GM12878 (cell line): ENCODE measurements around the gene SF3B6. TPM values are rescaled to one million over a fixed set of nuclear protein-coding genes. Genes with fewer than 3 reads are reported as not detected.

ENCODE experiments used
- CHD2 ChIP-seq: IDR thresholded peaks from 2 replicates; pipeline ENCODE4 v1.6.1; 2011; ENCODE audit warnings: low read depth, low read length, improper control_type of control experiment, borderline replicate concordance
- E2F4 ChIP-seq: IDR thresholded peaks from 2 replicates; pipeline ENCODE4 v1.6.1; 2012; ENCODE audit warnings: low read depth, low read length, improper control_type of control experiment
- EGR1 ChIP-seq, 2 experiments: IDR thresholded peaks; 1 replicate in 1 of 2; 2 replicates in 1 of 2; pipeline ENCODE4 v1.6.1; 2011 to 2012; ENCODE audit warnings: low read depth in 2 of 2, low read length in 2 of 2, borderline replicate concordance in 1 of 2, mild to moderate bottlenecking in 1 of 2, moderate library complexity in 1 of 2
- HDAC2 ChIP-seq: fragments of 200-600 bp; sonication (generic); IDR thresholded peaks from 2 replicates; pipeline ENCODE4 v1.6.1; 2017
- HSF1 ChIP-seq: fragments of 150-350 bp; IDR thresholded peaks from 2 replicates; pipeline ENCODE4 v1.6.1; 2014; ENCODE audit warnings: mild to moderate bottlenecking, low read depth, low read length
- JUNB ChIP-seq: IDR thresholded peaks from 2 replicates; pipeline ENCODE4 v1.6.1; 2016; ENCODE audit warnings: antibody characterized with exemption, mild to moderate bottlenecking
- JUND ChIP-seq: IDR thresholded peaks from 2 replicates; pipeline ENCODE4 v1.6.1; 2012; ENCODE audit warnings: low read depth, mild to moderate bottlenecking, low read length, improper control_type of control experiment, moderate library complexity
- MEF2B ChIP-seq: fragments of 450-650 bp; IDR thresholded peaks from 2 replicates; pipeline ENCODE4 v1.6.1; 2018; ENCODE audit warnings: mild to moderate bottlenecking, moderate library complexity; ENCODE audit not compliant: partially characterized antibody, poor library complexity, severe bottlenecking
- MTA3 ChIP-seq: IDR thresholded peaks from 2 replicates; pipeline ENCODE4 v1.6.1; 2012; ENCODE audit warnings: low read length, inconsistent platforms, borderline replicate concordance
- NR2C2 ChIP-seq: IDR thresholded peaks from 2 replicates; pipeline ENCODE4 v1.6.1; 2011; ENCODE audit warnings: borderline replicate concordance, low read depth; ENCODE audit not compliant: control insufficient read depth, insufficient read length
- PBX3 ChIP-seq: IDR thresholded peaks from 2 replicates; pipeline ENCODE4 v1.6.1; 2011; ENCODE audit warnings: mild to moderate bottlenecking, low read depth, low read length, moderate library complexity; ENCODE audit not compliant: insufficient replicate concordance
- RBBP5 ChIP-seq: fragments of 200-600 bp; sonication (generic); conservative IDR thresholded peaks from 2 replicates; pipeline ENCODE4 v1.6.1; 2016
- RCOR1 ChIP-seq: conservative IDR thresholded peaks from 2 replicates; pipeline ENCODE4 v1.6.1; 2012; ENCODE audit warnings: low read depth, low read length, improper control_type of control experiment
- SREBF2 ChIP-seq: IDR thresholded peaks from 2 replicates; pipeline ENCODE4 v1.6.1; 2012; ENCODE audit warnings: mild to moderate bottlenecking, low read length
- TAF1 ChIP-seq: IDR thresholded peaks from 2 replicates; pipeline ENCODE4 v1.6.1; 2011; ENCODE audit warnings: mild to moderate bottlenecking, low read depth, low read length, borderline replicate concordance
- YY1 ChIP-seq: IDR thresholded peaks from 2 replicates; pipeline ENCODE4 v1.6.1; 2011; ENCODE audit warnings: low read depth, mild to moderate bottlenecking, low read length
- ZBTB11 ChIP-seq: fragments of 450-650 bp; formaldehyde crosslinking; IDR thresholded peaks from 2 replicates; pipeline ENCODE4 v1.5.0; 2022; ENCODE audit warnings: mild to moderate bottlenecking, missing genetic modification characterization
- ZNF207 ChIP-seq: fragments of 450-650 bp; IDR thresholded peaks from 2 replicates; pipeline ENCODE4 v1.6.1; 2014; ENCODE audit warnings: antibody characterized with exemption, mild to moderate bottlenecking, borderline replicate concordance
- polyA plus RNA-seq, 11 experiments: library from polyadenylated mRNA; depleted of rRNA in 4 of 11; unstranded in 6 of 11; stranded (reverse) in 5 of 11; fragments of >200 nt; fragmentation: Nextera tagmentation in 4 of 11; fragmentation: Illumina TruSeq in 1 of 11; extraction: Ambion mirVana in 4 of 11; extraction: Trizol in 1 of 11; gene quantifications; 1 replicate in 1 of 11; 2 replicates in 10 of 11; pipeline versions ENCODE4 v1.2.1 to v1.2.3, GENCODE V29; 2011 to 2016; ENCODE audit warnings: inconsistent platforms in 2 of 11, missing spikeins in 2 of 11, low read depth in 1 of 11
- total RNA-seq, 4 experiments: library from RNA; depleted of rRNA in 3 of 4; stranded (reverse); fragments of >200 nt in 3 of 4; fragmentation: Illumina TruSeq in 1 of 4; extraction: Trizol in 1 of 4; gene quantifications; 2 replicates each; pipeline versions ENCODE4 v1.2.1 to v1.2.3, GENCODE V29; 2013 to 2021

SF3B6 gene
- total and polyA plus RNA-seq, 10 of the 15 experiments (the other 5 are each of a cell fraction or from before 2014, with no cell fraction given), result 118 to 584 (median 270) TPM

GRCh38 chr2:24075915-24076848, at the start of gene SF3B6 (continued):
- TF ChIP-seq RCOR1 (peak; percentile 63; the same call in 1 of the 2 replicates), TAF1 (peak; percentile 92), YY1 (peak; percentile 91), EGR1 (IDR thresholded peaks at IDR 0.05; ENCODE audit: borderline replicate concordance in 1 of 2, low read depth in 2 of 2, low read length in 2 of 2) (peak; percentile 72 to 98), CHD2 (peak; percentile 91), NR2C2 (no peak), ZBTB11 (peak; percentile 92), HSF1 (peak; percentile 64; the same call in 1 of the 2 replicates), JUNB (no peak), E2F4 (peak; percentile 25), PBX3 (peak; percentile 23), RBBP5 (no peak; the same call in none of the 2 replicates), SREBF2 (peak; percentile 52; the same call in 1 of the 2 replicates), HDAC2 (no peak; the same call in 1 of the 2 replicates), MEF2B (peak; percentile 34), MTA3 (peak; percentile 52; the same call in 1 of the 2 replicates), JUND (peak; percentile 62; the same call in 1 of the 2 replicates), ZNF207 (peak; percentile 95)
